ENCODE data around the gene DAZ1. TPM values are rescaled to one million over a fixed set of nuclear protein-coding genes. Genes with fewer than 3 reads are reported as not detected.

DAZ1 gene
- total RNA-seq (2022; extraction: Qiagen RNA extraction; ENCODE audit: low read depth), result not detected in 5 replicates

GRCh38 chrY:23198908-23199307 is at the start of gene DAZ1:
TSS of gene DAZ1 (minus strand) at chrY:23199008. CDS start at chrY:23198800, 208 bp downstream.

GRCh38 chrY:23219233-23219632 is 20.4 kb upstream of the DAZ1 start, which contains the start of gene DAZ2:
TSS of gene DAZ2 (plus strand) at chrY:23219533. CDS start at chrY:23219741, 208 bp downstream.

Other genes starting within 250 kb of the DAZ1 start
- not detected in 5 replicates for gene BPY2, start 214.7 kb downstream of the DAZ1 start, total RNA-seq (2022; extraction: Qiagen RNA extraction; ENCODE audit: low read depth)
- gene DAZ2, start 20.5 kb upstream of the DAZ1 start, total RNA-seq (2022; extraction: Qiagen RNA extraction; ENCODE audit: low read depth), result not detected in 5 replicates

Measured in A549 treated with DMSO at 1 μM for 4 hours (cell line).